Muscle of leg (tissue), 16 donors: ENCODE data around the gene TMEM30A. TPM values are rescaled to one million over a fixed set of nuclear protein-coding genes. Genes with fewer than 3 reads are reported as not detected.

Experiments used
- DNase-seq: peaks from one replicate; pipeline ENCODE4 v3.0.0; 2013
- H3K27ac ChIP-seq: one replicate; pipeline ENCODE4 v1.5.1; 2013; ENCODE audit warnings: mild to moderate bottlenecking, low read length, control low read depth
- H3K27me3 ChIP-seq: one replicate; pipeline ENCODE4 v1.6.1; 2013; ENCODE audit warnings: low read length; ENCODE audit not compliant: control insufficient read depth, insufficient read depth
- H3K36me3 ChIP-seq: one replicate; pipeline ENCODE4 v1.6.1; 2013; ENCODE audit warnings: low read length; ENCODE audit not compliant: control insufficient read depth, insufficient read depth
- H3K4me1 ChIP-seq: one replicate; pipeline ENCODE4 v1.6.1; 2013; ENCODE audit warnings: low read length; ENCODE audit not compliant: control insufficient read depth, insufficient read depth
- H3K4me3 ChIP-seq: one replicate; pipeline ENCODE4 v1.5.1; 2013; ENCODE audit warnings: low read length, control low read depth
- H3K9me3 ChIP-seq: replicated peaks from 2 replicates; pipeline ENCODE4 v1.6.1; 2013; ENCODE audit warnings: low read depth, low read length; ENCODE audit not compliant: control insufficient read depth
- WGBS: methylation state at CpG from one replicate; pipeline ENCODE4 v1.1.5; 2013; ENCODE audit warnings: missing lambda C conversion rate; ENCODE audit not compliant: insufficient coverage; 5-methylcytosine and 5-hydroxymethylcytosine counted together
- long read RNA-seq, 11 donors: transcript quantifications; one replicate each; lab custom pipeline, GENCODE V29; 2026
- polyA plus RNA-seq, 8 donors: library from polyadenylated mRNA; unstranded; fragments of 120-200 nt; gene quantifications; one replicate each; pipeline versions ENCODE4 v1.2.1 to v1.2.3, GENCODE V29; 2013; ENCODE audit warnings: inconsistent platforms in 1 of 8, low replicate concordance in 1 of 8; ENCODE audit not compliant: insufficient read length in 8 of 8, insufficient read depth in 1 of 8
- total RNA-seq: library from RNA; stranded (reverse); fragments of 120-200 nt; gene quantifications from one replicate; pipeline ENCODE4 v1.2.4, GENCODE V29; 2013

Gene TMEM30A
- total RNA-seq (45.2 TPM), polyA plus RNA-seq (10 to 100 TPM; 48.9 to 81.5 (median 62.0) TPM)
- long read RNA-seq, donor 1, full-length matches to known transcripts = 8 of 13 reads
- long read RNA-seq, donor 1, partial matches to known transcripts = 5 of 13 reads
- long read RNA-seq, donor 1, other reads (novel, unspliced or antisense) = 0 of 13 reads
- long read RNA-seq, donor 2, full-length matches to known transcripts = 1 of 1 reads
- long read RNA-seq, donor 2, partial matches to known transcripts = 0 of 1 reads
- long read RNA-seq, donor 2, other reads (novel, unspliced or antisense) = 0 of 1 reads
- long read RNA-seq, donor 3, full-length matches to known transcripts = 22 of 28 reads
- long read RNA-seq, donor 3, partial matches to known transcripts = 6 of 28 reads
- long read RNA-seq, donor 3, other reads (novel, unspliced or antisense) = 0 of 28 reads
- long read RNA-seq, donor 4, full-length matches to known transcripts = 19 of 19 reads
- long read RNA-seq, donor 4, partial matches to known transcripts = 0 of 19 reads
- long read RNA-seq, donor 4, other reads (novel, unspliced or antisense) = 0 of 19 reads
- long read RNA-seq, donor 5, full-length matches to known transcripts = 32 of 48 reads
- long read RNA-seq, donor 5, partial matches to known transcripts = 16 of 48 reads
- long read RNA-seq, donor 5, other reads (novel, unspliced or antisense) = 0 of 48 reads
- long read RNA-seq, donor 6, full-length matches to known transcripts = 25 of 37 reads
- long read RNA-seq, donor 6, partial matches to known transcripts = 12 of 37 reads
- long read RNA-seq, donor 6, other reads (novel, unspliced or antisense) = 0 of 37 reads
- long read RNA-seq, donor 7, full-length matches to known transcripts = 21 of 28 reads
- long read RNA-seq, donor 7, partial matches to known transcripts = 7 of 28 reads
- long read RNA-seq, donor 7, other reads (novel, unspliced or antisense) = 0 of 28 reads
- long read RNA-seq, donor 8, full-length matches to known transcripts = 18 of 26 reads
- long read RNA-seq, donor 8, partial matches to known transcripts = 8 of 26 reads
- long read RNA-seq, donor 8, other reads (novel, unspliced or antisense) = 0 of 26 reads
- long read RNA-seq, donor 9, full-length matches to known transcripts = 17 of 23 reads
- long read RNA-seq, donor 9, partial matches to known transcripts = 6 of 23 reads
- long read RNA-seq, donor 9, other reads (novel, unspliced or antisense) = 0 of 23 reads
- long read RNA-seq, donor 10, full-length matches to known transcripts = 41 of 49 reads
- long read RNA-seq, donor 10, partial matches to known transcripts = 8 of 49 reads
- long read RNA-seq, donor 10, other reads (novel, unspliced or antisense) = 0 of 49 reads
- long read RNA-seq, donor 11, full-length matches to known transcripts = 23 of 31 reads
- long read RNA-seq, donor 11, partial matches to known transcripts = 8 of 31 reads
- long read RNA-seq, donor 11, other reads (novel, unspliced or antisense) = 0 of 31 reads

- H3K9me3 ChIP-seq = no peaks in the 10 kb centered on the region
- H3K27me3 ChIP-seq = no peaks in the 10 kb centered on the region
- DNase-seq = peak; percentile 100
- H3K36me3 ChIP-seq = no peaks in the 10 kb centered on the region
- WGBS = 1% methylated on average over 47 of the region's 55 CpGs
- H3K4me1 ChIP-seq = peaks cover 4% of the 10 kb centered on the region
- H3K27ac ChIP-seq = peak within 1 kb of the TSS; percentile 93
- peak within 1 kb of the TSS; percentile 92 for H3K4me3 ChIP-seq
Measured at GRCh38 chr6:75284632-75285282, at the start of gene TMEM30A. Gene TMEM30A (minus strand): TSS chr6:75284792. CDS start chr6:75284638, 154 bp downstream.

- H3K27me3 ChIP-seq = no peaks in the 10 kb centered on the region
- WGBS = 33% methylated on average over 2 of the region's 2 CpGs
- DNase-seq = peak; percentile 76
- H3K36me3 ChIP-seq = peaks cover 4% of the 10 kb centered on the region
- H3K27ac ChIP-seq = peak overlapping the region; percentile 69
- H3K9me3 ChIP-seq = no peaks in the 10 kb centered on the region
- peaks cover 2% of the 10 kb centered on the region for H3K4me1 ChIP-seq
- no peak overlapping the region for H3K4me3 ChIP-seq
Measured at GRCh38 chr6:75333676-75334200, 49.1 kb upstream of the TMEM30A start.

- H3K9me3 ChIP-seq = no peaks in the 10 kb centered on the region
- no peaks in the 10 kb centered on the region for H3K36me3 ChIP-seq
- H3K4me3 ChIP-seq = no peak overlapping the region
- H3K27ac ChIP-seq = no peak overlapping the region
- DNase-seq = no peak
- peaks cover 2% of the 10 kb centered on the region for H3K4me1 ChIP-seq
- WGBS = no CpG with 5 or more reads among the region's 2 CpGs
- H3K27me3 ChIP-seq = no peaks in the 10 kb centered on the region
Measured at GRCh38 chr6:75331151-75331550, 46.6 kb upstream of the TMEM30A start.

GRCh38 chr6:75329703-75330102 is 45.1 kb upstream of the TMEM30A start:
- H3K27ac ChIP-seq = no peak overlapping the region
- H3K4me3 ChIP-seq = no peak overlapping the region
- no CpG with 5 or more reads among the region's 1 CpG for WGBS
- H3K9me3 ChIP-seq = no peaks in the 10 kb centered on the region
- DNase-seq = no peak
- H3K27me3 ChIP-seq = no peaks in the 10 kb centered on the region
- H3K36me3 ChIP-seq = no peaks in the 10 kb centered on the region
- H3K4me1 ChIP-seq = peaks cover 2% of the 10 kb centered on the region

GRCh38 chr6:75327807-75328206 is 43.2 kb upstream of the TMEM30A start:
- DNase-seq = no peak
- no peaks in the 10 kb centered on the region for H3K27me3 ChIP-seq
- no CpG with 5 or more reads among the region's 1 CpG for WGBS
- H3K9me3 ChIP-seq = no peaks in the 10 kb centered on the region
- H3K36me3 ChIP-seq = no peaks in the 10 kb centered on the region
- H3K4me1 ChIP-seq = no peaks in the 10 kb centered on the region
- no peak overlapping the region for H3K4me3 ChIP-seq
- H3K27ac ChIP-seq = no peak overlapping the region

- no peak overlapping the region for H3K4me3 ChIP-seq
- H3K4me1 ChIP-seq = no peaks in the 10 kb centered on the region
- no peaks in the 10 kb centered on the region for H3K27me3 ChIP-seq
- no peaks in the 10 kb centered on the region for H3K9me3 ChIP-seq
- no peaks in the 10 kb centered on the region for H3K36me3 ChIP-seq
- no peak overlapping the region for H3K27ac ChIP-seq
- 85% methylated on average over 2 of the region's 2 CpGs for WGBS
- DNase-seq = no peak
Measured at GRCh38 chr6:75326557-75327258, 42.1 kb upstream of the TMEM30A start.

- no peak overlapping the region for H3K4me3 ChIP-seq
- 61% methylated on average over 2 of the region's 2 CpGs for WGBS
- H3K27ac ChIP-seq = no peak overlapping the region
- H3K36me3 ChIP-seq = no peaks in the 10 kb centered on the region
- H3K27me3 ChIP-seq = no peaks in the 10 kb centered on the region
- no peak for DNase-seq
- H3K9me3 ChIP-seq = no peaks in the 10 kb centered on the region
- H3K4me1 ChIP-seq = no peaks in the 10 kb centered on the region
Measured at GRCh38 chr6:75318900-75319299, 34.3 kb upstream of the TMEM30A start.

GRCh38 chr6:75317503-75318206 is 33.1 kb upstream of the TMEM30A start:
- Histone ChIP-seq H3K27me3 (no peaks in the 10 kb centered on the region), H3K36me3 (no peaks in the 10 kb centered on the region), H3K27ac (no peak overlapping the region), H3K4me1 (no peaks in the 10 kb centered on the region), H3K9me3 (no peaks in the 10 kb centered on the region), H3K4me3 (no peak overlapping the region)
- 42% methylated on average over 3 of the region's 4 CpGs for WGBS
- peak; percentile 59 for DNase-seq
